Osteoblast (primary cell): Measurements from ENCODE around the gene GINS3. TPM values are rescaled to one million over a fixed set of nuclear protein-coding genes. Genes with fewer than 3 reads are reported as not detected.
"Not testable (repeated sequence)": the region's sequence is repeated elsewhere in the genome, so short reads cannot be mapped to it uniquely, and the experiment has no call there.

ENCODE experiments used
- DNase-seq: peaks from one replicate; pipeline ENCODE4 v3.0.0; 2011; ENCODE audit warnings: low spot score, mixed read lengths; ENCODE audit not compliant: insufficient read length; ENCODE audit errors: missing footprints
- H2AFZ ChIP-seq: 2 replicates; pipeline ENCODE4 v1.6.0; 2011; ENCODE audit warnings: mild to moderate bottlenecking, low read length
- H3K27ac ChIP-seq: 2 replicates; pipeline ENCODE4 v1.5.1; 2011; ENCODE audit warnings: mild to moderate bottlenecking, low read depth, low read length, moderate library complexity
- H3K27me3 ChIP-seq: 2 replicates; pipeline ENCODE4 v1.6.0; 2012; ENCODE audit warnings: mild to moderate bottlenecking, control low read depth, inconsistent platforms, low read length, moderate library complexity; ENCODE audit not compliant: insufficient read depth
- H3K36me3 ChIP-seq: 2 replicates; pipeline ENCODE4 v1.5.1; 2011; ENCODE audit warnings: mild to moderate bottlenecking, low read length, control low read depth, moderate library complexity; ENCODE audit not compliant: insufficient read depth
- H3K4me1 ChIP-seq: 2 replicates; pipeline ENCODE4 v1.5.1; 2011; ENCODE audit warnings: mild to moderate bottlenecking, low read length, control low read depth, moderate library complexity; ENCODE audit not compliant: insufficient read depth
- H3K4me2 ChIP-seq: 2 replicates; pipeline ENCODE4 v1.6.0; 2011; ENCODE audit warnings: mild to moderate bottlenecking, low read length; ENCODE audit not compliant: insufficient read depth
- H3K4me3 ChIP-seq: fragments of 200-600 bp; sonication (generic); 3 replicates; pipeline ENCODE4 v1.5.1; 2012; ENCODE audit warnings: mild to moderate bottlenecking, low read length, inconsistent platforms; ENCODE audit not compliant: insufficient read depth
- H3K79me2 ChIP-seq: 2 replicates; pipeline ENCODE4 v1.6.0; 2012; ENCODE audit warnings: mild to moderate bottlenecking, low read length, control low read depth, inconsistent platforms; ENCODE audit not compliant: insufficient read depth
- H3K9me3 ChIP-seq: 2 replicates; pipeline ENCODE4 v1.5.1; 2011; ENCODE audit warnings: low read depth, low read length, control low read depth
- H4K20me1 ChIP-seq: 2 replicates; pipeline ENCODE4 v1.6.0; 2012; ENCODE audit warnings: mild to moderate bottlenecking, low read length, control low read depth; ENCODE audit not compliant: insufficient read depth
- CTCF ChIP-seq: IDR thresholded peaks from 2 replicates; pipeline ENCODE4 v1.5.1; 2011; ENCODE audit warnings: mild to moderate bottlenecking, low read depth, low read length, moderate library complexity; ENCODE audit errors: extremely low read depth
- total RNA-seq: library from RNA; depleted of rRNA; stranded (reverse); fragments of >200 nt; gene quantifications from 2 replicates; pipeline ENCODE4 v1.2.3, GENCODE V29; 2012

Gene GINS3
- total RNA-seq, 1 donor = 1.1 TPM

DNA sequence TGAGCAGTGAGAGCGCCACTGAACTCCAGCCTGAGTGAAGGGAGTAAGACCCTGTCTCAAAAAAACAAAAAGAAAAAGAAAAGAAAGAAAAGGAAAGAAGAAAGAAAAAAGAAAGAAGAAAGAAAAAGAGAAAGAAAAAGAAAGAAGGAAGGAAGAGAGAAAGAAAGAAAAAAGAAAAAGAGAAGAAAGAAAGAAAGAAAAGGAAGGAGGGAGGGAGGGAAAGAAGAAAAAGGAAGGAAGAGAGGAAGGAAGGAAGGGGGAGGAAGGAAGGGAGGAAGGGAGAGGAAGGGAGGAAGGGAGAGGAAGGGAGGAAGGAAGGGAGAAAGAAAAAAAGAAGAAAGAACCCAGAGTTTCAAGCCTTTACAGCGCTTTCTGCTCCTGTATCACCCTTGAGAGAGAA is 19.1 kb downstream of the GINS3 start:
- no peaks in the 10 kb centered on the region for H3K79me2 ChIP-seq
- H3K4me3 ChIP-seq = no peak overlapping the region
- H3K4me1 ChIP-seq = peaks cover 10% of the 10 kb centered on the region

GRCh38 chr16:58411736-58412614 is 19.7 kb downstream of the GINS3 start:
- no peak for TF ChIP-seq CTCF

More for the DNA sequence above, 19.1 kb downstream of the GINS3 start:
- Histone ChIP-seq H3K27ac (no peak overlapping the region), H3K36me3 (no peaks in the 10 kb centered on the region), H3K4me2 (no peak overlapping the region), H4K20me1 (no peaks in the 10 kb centered on the region), H2AFZ (no peak overlapping the region), H3K9me3 (no peaks in the 10 kb centered on the region), H3K27me3 (no peaks in the 10 kb centered on the region)
- TF ChIP-seq CTCF = no peak
- no peak for DNase-seq

DNA sequence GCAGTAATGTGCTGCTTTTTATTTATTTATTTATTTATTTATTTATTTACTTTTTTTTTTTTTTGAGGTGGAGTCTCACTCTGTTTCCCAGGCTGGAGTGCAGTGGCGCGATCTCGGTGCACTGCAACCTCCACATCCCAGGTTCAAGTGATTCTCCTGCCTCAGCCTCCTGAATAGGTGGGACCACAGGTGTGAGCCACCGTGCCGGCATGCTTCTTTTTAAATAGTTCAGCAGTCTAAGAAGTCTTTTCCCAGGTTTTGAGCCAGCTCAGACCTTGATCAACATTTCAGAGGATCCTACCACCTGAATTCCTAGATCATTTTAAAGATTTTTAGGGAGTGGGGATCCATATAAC is 20.3 kb downstream of the GINS3 start:
- H3K27ac ChIP-seq, H3K4me2 ChIP-seq, H3K36me3 ChIP-seq, H4K20me1 ChIP-seq, H2AFZ ChIP-seq, H3K4me3 ChIP-seq, DNase-seq, H3K79me2 ChIP-seq, H3K27me3 ChIP-seq, H3K9me3 ChIP-seq: not testable (repeated sequence)
- H3K4me1 ChIP-seq = peaks cover 10% of the 10 kb centered on the region

More at GRCh38 chr16:58411736-58412614, 19.7 kb downstream of the GINS3 start:
- no peaks in the 10 kb centered on the region for H3K27me3 ChIP-seq
- DNase-seq = no peak
- peaks cover 10% of the 10 kb centered on the region for H3K4me1 ChIP-seq
- no peak overlapping the region for H3K4me3 ChIP-seq
- no peaks in the 10 kb centered on the region for H3K79me2 ChIP-seq
- no peak overlapping the region for H3K27ac ChIP-seq
- no peaks in the 10 kb centered on the region for H4K20me1 ChIP-seq
- H3K36me3 ChIP-seq = no peaks in the 10 kb centered on the region
- H2AFZ ChIP-seq = no peak overlapping the region
- H3K4me2 ChIP-seq = no peak overlapping the region
- no peaks in the 10 kb centered on the region for H3K9me3 ChIP-seq

- H3K36me3 ChIP-seq = no peaks in the 10 kb centered on the region
- no peaks in the 10 kb centered on the region for H3K79me2 ChIP-seq
- no peaks in the 10 kb centered on the region for H4K20me1 ChIP-seq
- no peak overlapping the region for H3K4me2 ChIP-seq
- no peak overlapping the region for H2AFZ ChIP-seq
- no peaks in the 10 kb centered on the region for H3K27me3 ChIP-seq
- H3K4me3 ChIP-seq = no peak overlapping the region
- TF ChIP-seq CTCF = no peak
- no peak overlapping the region for H3K27ac ChIP-seq
- no peaks in the 10 kb centered on the region for H3K9me3 ChIP-seq
- peaks cover 11% of the 10 kb centered on the region for H3K4me1 ChIP-seq
- DNase-seq = no peak
Observed at GRCh38 chr16:58413359-58413758, 21.1 kb downstream of the GINS3 start.
